WTC11 (cell line): ENCODE results near the gene SDK2. TPM values are rescaled to one million over a fixed set of nuclear protein-coding genes. Genes with fewer than 3 reads are reported as not detected.

ENCODE experiments used
- ATAC-seq: fragments of 200-7000 bp; cut with Tn5 transposase; 2 replicates; pipeline ENCODE4 v1.10.0; 2021; ENCODE audit warnings: mild to moderate bottlenecking, moderate library complexity
- CTCF ChIA-PET: fragments of 300-600 bp; sonication (Branson Sonifier 250); formaldehyde crosslinking; loops from one replicate; lab custom pipeline; 2021; ENCODE audit warnings: antibody characterized with exemption; lab: Charles Lee
- POLR2A ChIA-PET: fragments of 350-600 bp; sonication (Branson Sonifier 250); formaldehyde crosslinking; loops from one replicate; lab custom pipeline; 2021; ENCODE audit warnings: antibody characterized with exemption; lab: Charles Lee
- DNase-seq: peaks from one replicate; pipeline ENCODE4 v3.0.0; 2021; ENCODE audit warnings: low spot score
- H3K27ac Mint-ChIP-seq: 2 replicates; pipeline ENCODE4 v1.8.0; 2021; ENCODE audit warnings: mixed read lengths
- H3K27me3 Mint-ChIP-seq: 2 replicates; pipeline ENCODE4 v1.8.0; 2021; ENCODE audit warnings: low read depth, mild to moderate bottlenecking, moderate library complexity, mixed read lengths
- H3K36me3 Mint-ChIP-seq: 2 replicates; pipeline ENCODE4 v1.8.0; 2021; ENCODE audit warnings: mixed read lengths
- H3K4me1 Mint-ChIP-seq: 2 replicates; pipeline ENCODE4 v1.8.0; 2022; ENCODE audit warnings: mixed read lengths
- H3K4me3 Mint-ChIP-seq: 2 replicates; pipeline ENCODE4 v1.8.0; 2021; ENCODE audit warnings: mild to moderate bottlenecking, moderate library complexity, mixed read lengths
- H3K9me3 Mint-ChIP-seq: 2 replicates; pipeline ENCODE4 v1.8.0; 2021; ENCODE audit warnings: mixed read lengths
- CDX4 ChIP-seq: fragments of 250-450 bp; sonication (Bioruptor Pico); IDR thresholded peaks from 2 replicates; pipeline ENCODE4 v1.9.0; 2021; ENCODE audit warnings: moderate library complexity, mild to moderate bottlenecking, inconsistent platforms, borderline replicate concordance
- CTCF ChIP-seq: fragments of 200-600 bp; IDR thresholded peaks from 2 replicates; pipeline ENCODE4 v1.8.0; 2022; ENCODE audit warnings: antibody characterized with exemption
- ETV6 ChIP-seq: sonication (generic); formaldehyde crosslinking; IDR thresholded peaks from 2 replicates; pipeline ENCODE4 v1.8.1; 2022; ENCODE audit warnings: mild to moderate bottlenecking, missing genetic modification reagents
- FOXK1 ChIP-seq: sonication (generic); formaldehyde crosslinking; IDR thresholded peaks from 2 replicates; pipeline ENCODE4 v1.8.0; 2022; ENCODE audit warnings: mild to moderate bottlenecking, moderate library complexity, missing genetic modification reagents
- FOXP1 ChIP-seq: sonication (generic); formaldehyde crosslinking; IDR thresholded peaks from 2 replicates; pipeline ENCODE4 v1.8.0; 2022; ENCODE audit warnings: missing genetic modification reagents, mild to moderate bottlenecking, moderate library complexity, borderline replicate concordance
- GTF2I ChIP-seq: fragments of 250-450 bp; sonication (Bioruptor Pico); conservative IDR thresholded peaks from 2 replicates; pipeline ENCODE4 v1.4.0; 2021; ENCODE audit warnings: mild to moderate bottlenecking
- NFATC4 ChIP-seq: fragments of 250-450 bp; sonication (Bioruptor Pico); IDR thresholded peaks from 2 replicates; pipeline ENCODE4 v1.9.0; 2021; ENCODE audit warnings: mild to moderate bottlenecking
- NFYB ChIP-seq: sonication (generic); formaldehyde crosslinking; conservative IDR thresholded peaks from 2 replicates; pipeline ENCODE4 v1.8.0; 2022; ENCODE audit warnings: low read depth, missing genetic modification reagents
- PRRX2 ChIP-seq: fragments of 250-450 bp; sonication (Bioruptor Pico); IDR thresholded peaks from 2 replicates; pipeline ENCODE4 v1.8.0; 2021; ENCODE audit warnings: mild to moderate bottlenecking
- TEAD1 ChIP-seq: sonication (generic); formaldehyde crosslinking; IDR thresholded peaks from 2 replicates; pipeline ENCODE4 v1.8.0; 2022; ENCODE audit warnings: mild to moderate bottlenecking, missing genetic modification reagents
- ZBTB21 ChIP-seq: sonication (generic); formaldehyde crosslinking; IDR thresholded peaks from 2 replicates; pipeline ENCODE4 v1.8.1; 2023; ENCODE audit warnings: mild to moderate bottlenecking, missing genetic modification reagents, borderline replicate concordance
- ZNF281 ChIP-seq: sonication (generic); formaldehyde crosslinking; IDR thresholded peaks from 2 replicates; pipeline ENCODE4 v1.8.0; 2023; ENCODE audit warnings: mild to moderate bottlenecking, missing genetic modification reagents
- ZNF423 ChIP-seq: fragments of 250-450 bp; sonication (Bioruptor Pico); IDR thresholded peaks from 2 replicates; pipeline ENCODE4 v2.1.2; 2022; ENCODE audit warnings: mild to moderate bottlenecking, moderate library complexity
- total RNA-seq: library from RNA; stranded (reverse); gene quantifications from 3 replicates; pipeline ENCODE4 v1.2.3, GENCODE V29; 2021
- TF ChIP-seq, protein P1 (sequence below): sonication (generic); formaldehyde crosslinking; IDR thresholded peaks from 2 replicates; pipeline ENCODE4 v1.8.0; 2022; ENCODE audit warnings: mild to moderate bottlenecking, missing genetic modification reagents
- TF ChIP-seq, protein P2 (sequence below): sonication (generic); formaldehyde crosslinking; IDR thresholded peaks from 2 replicates; pipeline ENCODE4 v1.8.1; 2023; ENCODE audit warnings: mild to moderate bottlenecking, missing genetic modification reagents
- TF ChIP-seq, protein P3 (sequence below): sonication (generic); formaldehyde crosslinking; IDR thresholded peaks from 2 replicates; pipeline ENCODE4 v1.8.1; 2023; ENCODE audit warnings: mild to moderate bottlenecking, missing genetic modification reagents

Gene SDK2
- total RNA-seq, 1 experiment from 2014 or later: 14.8 TPM

DNA sequence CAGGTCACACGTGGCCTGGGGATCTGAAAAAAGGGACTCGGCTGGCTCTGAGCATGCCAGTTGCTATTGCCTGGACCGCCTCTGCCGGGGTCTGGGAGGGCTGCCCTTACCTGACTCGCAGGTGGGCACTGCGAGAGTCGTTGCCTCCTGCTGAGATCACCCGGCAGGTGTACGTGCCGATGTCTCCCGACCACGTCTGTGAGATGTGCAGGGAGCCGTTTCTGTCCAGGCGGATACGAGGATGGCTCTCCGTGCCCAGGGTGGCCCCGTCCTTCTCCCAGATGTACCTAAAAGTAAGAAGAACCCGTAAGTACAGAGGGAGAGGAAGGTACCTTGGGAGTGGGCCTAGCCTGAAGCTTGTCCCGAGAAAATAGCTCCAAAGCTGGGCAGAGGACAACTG lies 220.4 kb downstream of the SDK2 start (continued):
- TF ChIP-seq, protein P1, sequence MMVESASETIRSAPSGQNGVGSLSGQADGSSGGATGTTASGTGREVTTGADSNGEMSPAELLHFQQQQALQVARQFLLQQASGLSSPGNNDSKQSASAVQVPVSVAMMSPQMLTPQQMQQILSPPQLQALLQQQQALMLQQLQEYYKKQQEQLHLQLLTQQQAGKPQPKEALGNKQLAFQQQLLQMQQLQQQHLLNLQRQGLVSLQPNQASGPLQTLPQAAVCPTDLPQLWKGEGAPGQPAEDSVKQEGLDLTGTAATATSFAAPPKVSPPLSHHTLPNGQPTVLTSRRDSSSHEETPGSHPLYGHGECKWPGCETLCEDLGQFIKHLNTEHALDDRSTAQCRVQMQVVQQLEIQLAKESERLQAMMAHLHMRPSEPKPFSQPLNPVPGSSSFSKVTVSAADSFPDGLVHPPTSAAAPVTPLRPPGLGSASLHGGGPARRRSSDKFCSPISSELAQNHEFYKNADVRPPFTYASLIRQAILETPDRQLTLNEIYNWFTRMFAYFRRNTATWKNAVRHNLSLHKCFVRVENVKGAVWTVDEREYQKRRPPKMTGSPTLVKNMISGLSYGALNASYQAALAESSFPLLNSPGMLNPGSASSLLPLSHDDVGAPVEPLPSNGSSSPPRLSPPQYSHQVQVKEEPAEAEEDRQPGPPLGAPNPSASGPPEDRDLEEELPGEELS (CRISPR knock-in tag): no peak
- no peak for TF ChIP-seq ZNF281 (CRISPR knock-in tag)
- TF ChIP-seq ZBTB21 (CRISPR knock-in tag): no peak

- Mint-ChIP-seq H3K36me3 (0 out of 2 replicates have a peak, but pooled peaks cover 2% of the 10 kb centered on the region), H3K4me3 (no peak overlapping the region), H3K27me3 (no peaks in the 10 kb centered on the region), H3K27ac (no peak overlapping the region), H3K9me3 (no peaks in the 10 kb centered on the region), H3K4me1 (no peaks in the 10 kb centered on the region)
- CTCF ChIA-PET: interaction anchor here (0.5 to 1.3 kb wide), 3 partner anchors 34 to 617 kb away, joined by 3 to 6 read pairs (median 3); no protein-coding TSS in a partner anchor
- ATAC-seq: no peak
- DNase-seq: no peak
- POLR2A ChIA-PET: no interaction called here
- no peak for TF ChIP-seq NFATC4 (CRISPR knock-in tag)
- no peak for TF ChIP-seq CTCF
- TF ChIP-seq, protein P2, sequence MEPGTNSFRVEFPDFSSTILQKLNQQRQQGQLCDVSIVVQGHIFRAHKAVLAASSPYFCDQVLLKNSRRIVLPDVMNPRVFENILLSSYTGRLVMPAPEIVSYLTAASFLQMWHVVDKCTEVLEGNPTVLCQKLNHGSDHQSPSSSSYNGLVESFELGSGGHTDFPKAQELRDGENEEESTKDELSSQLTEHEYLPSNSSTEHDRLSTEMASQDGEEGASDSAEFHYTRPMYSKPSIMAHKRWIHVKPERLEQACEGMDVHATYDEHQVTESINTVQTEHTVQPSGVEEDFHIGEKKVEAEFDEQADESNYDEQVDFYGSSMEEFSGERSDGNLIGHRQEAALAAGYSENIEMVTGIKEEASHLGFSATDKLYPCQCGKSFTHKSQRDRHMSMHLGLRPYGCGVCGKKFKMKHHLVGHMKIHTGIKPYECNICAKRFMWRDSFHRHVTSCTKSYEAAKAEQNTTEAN (CRISPR knock-in tag): no peak
- TF ChIP-seq PRRX2 (CRISPR knock-in tag): no peak
- no peak for TF ChIP-seq GTF2I (CRISPR knock-in tag)
- TF ChIP-seq, protein P3, sequence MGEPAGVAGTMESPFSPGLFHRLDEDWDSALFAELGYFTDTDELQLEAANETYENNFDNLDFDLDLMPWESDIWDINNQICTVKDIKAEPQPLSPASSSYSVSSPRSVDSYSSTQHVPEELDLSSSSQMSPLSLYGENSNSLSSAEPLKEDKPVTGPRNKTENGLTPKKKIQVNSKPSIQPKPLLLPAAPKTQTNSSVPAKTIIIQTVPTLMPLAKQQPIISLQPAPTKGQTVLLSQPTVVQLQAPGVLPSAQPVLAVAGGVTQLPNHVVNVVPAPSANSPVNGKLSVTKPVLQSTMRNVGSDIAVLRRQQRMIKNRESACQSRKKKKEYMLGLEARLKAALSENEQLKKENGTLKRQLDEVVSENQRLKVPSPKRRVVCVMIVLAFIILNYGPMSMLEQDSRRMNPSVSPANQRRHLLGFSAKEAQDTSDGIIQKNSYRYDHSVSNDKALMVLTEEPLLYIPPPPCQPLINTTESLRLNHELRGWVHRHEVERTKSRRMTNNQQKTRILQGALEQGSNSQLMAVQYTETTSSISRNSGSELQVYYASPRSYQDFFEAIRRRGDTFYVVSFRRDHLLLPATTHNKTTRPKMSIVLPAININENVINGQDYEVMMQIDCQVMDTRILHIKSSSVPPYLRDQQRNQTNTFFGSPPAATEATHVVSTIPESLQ (CRISPR knock-in tag): no peak
- TF ChIP-seq FOXK1: no peak
- TF ChIP-seq ZBTB21 (CRISPR knock-in tag): no peak
- TF ChIP-seq FOXP1 (CRISPR knock-in tag): no peak
- TF ChIP-seq TEAD1: no peak
- no peak for TF ChIP-seq NFYB (CRISPR knock-in tag)
- TF ChIP-seq CDX4 (CRISPR knock-in tag): no peak
- TF ChIP-seq ETV6 (CRISPR knock-in tag): no peak
- no peak for TF ChIP-seq ZNF423
Observed at GRCh38 chr17:73423159-73423715, 221.0 kb downstream of the SDK2 start.
